H1 (cell line): ENCODE measurements around the gene PDZD8. TPM values are rescaled to one million over a fixed set of nuclear protein-coding genes. Genes with fewer than 3 reads are reported as not detected.
A peak's percentile ranks its signal among the peaks of the same experiment; 100 is the strongest.

Experiments
- CTCF ChIA-PET: fragments of 300-600 bp; sonication (Branson Sonifier 250); formaldehyde crosslinking; loops from one replicate; lab custom pipeline; 2021; ENCODE audit not compliant: partially characterized antibody; lab: Charles Lee
- POLR2A ChIA-PET: fragments of 300-600 bp; sonication (Branson Sonifier 250); formaldehyde crosslinking; loops from one replicate; lab custom pipeline; 2021; ENCODE audit warnings: inconsistent platforms; ENCODE audit not compliant: partially characterized antibody; lab: Charles Lee
- DNase-seq, 2 experiments: peaks; one replicate each; pipeline versions ENCODE4 v3.0.0 to v3.0.0-alpha.2; 2010 to 2022; ENCODE audit warnings: low spot score in 2 of 2, low read depth in 1 of 2, mixed read lengths in 1 of 2
- FAIRE-seq: peaks from 2 replicates; lab custom pipeline; 2011; peaks lifted over from hg19 to GRCh38; lab: Jason Lieb, UNC
- H2AFZ ChIP-seq: 2 replicates; pipeline ENCODE4 v1.8.1; 2012; ENCODE audit warnings: low read length, inconsistent platforms
- H2AK5ac ChIP-seq: 2 replicates; pipeline ENCODE4 v1.6.1; 2013; ENCODE audit warnings: low read depth, low read length
- H2BK120ac ChIP-seq: replicated peaks from 2 replicates; pipeline ENCODE3; 2013; ENCODE audit warnings: low read depth, low read length, inconsistent platforms
- H2BK12ac ChIP-seq: 2 replicates; pipeline ENCODE4 v1.6.1; 2013; ENCODE audit warnings: low read depth, low read length
- H2BK15ac ChIP-seq: 2 replicates; pipeline ENCODE4 v1.6.1; 2013; ENCODE audit warnings: low read length
- H2BK20ac ChIP-seq: 2 replicates; pipeline ENCODE4 v1.6.1; 2013; ENCODE audit warnings: low read length
- H2BK5ac ChIP-seq: 2 replicates; pipeline ENCODE4 v1.6.1; 2013; ENCODE audit warnings: low read depth, low read length
- H3K14ac ChIP-seq: 2 replicates; pipeline ENCODE4 v1.6.1; 2013; ENCODE audit warnings: inconsistent platforms; ENCODE audit not compliant: insufficient read length
- H3K18ac ChIP-seq: 2 replicates; pipeline ENCODE4 v1.6.1; 2013; ENCODE audit warnings: low read length; ENCODE audit errors: extremely low read depth
- H3K23ac ChIP-seq: 2 replicates; pipeline ENCODE4 v1.6.1; 2013; ENCODE audit warnings: inconsistent platforms; ENCODE audit not compliant: insufficient read length
- H3K23me2 ChIP-seq: 2 replicates; pipeline ENCODE4 v1.6.1; 2013; ENCODE audit warnings: low read depth, low read length
- H3K27ac ChIP-seq: 2 replicates; pipeline ENCODE4 v1.6.1; 2011; ENCODE audit warnings: low read depth, low read length, inconsistent platforms
- H3K27me3 ChIP-seq, 4 experiments: replicated peaks in 1 of 4; 1 replicate in 1 of 4; 2 replicates in 3 of 4; pipeline versions ENCODE4 v1.6.1 to v1.8.1; 2011 to 2013; ENCODE audit warnings: low read length in 3 of 4, mild to moderate bottlenecking in 3 of 4, inconsistent platforms in 2 of 4, mixed read lengths in 2 of 4, moderate library complexity in 1 of 4; ENCODE audit not compliant: control insufficient read depth in 3 of 4, insufficient read depth in 3 of 4; ENCODE audit errors: extremely low read depth in 1 of 4
- H3K36me3 ChIP-seq, 4 experiments: 2 replicates each; pipeline versions ENCODE4 v1.6.1 to v1.8.1; 2011 to 2013; ENCODE audit warnings: mild to moderate bottlenecking in 4 of 4, low read length in 3 of 4, moderate library complexity in 2 of 4, control low read depth in 1 of 4, inconsistent platforms in 1 of 4; ENCODE audit not compliant: insufficient read depth in 4 of 4, control insufficient read depth in 2 of 4
- H3K4ac ChIP-seq: replicated peaks from 2 replicates; pipeline ENCODE3; 2013; ENCODE audit warnings: low read length, low read depth, mixed read lengths, inconsistent platforms; ENCODE audit not compliant: insufficient read length
- H3K4me1 ChIP-seq, 4 experiments: replicated peaks in 1 of 4; 1 replicate in 1 of 4; 2 replicates in 3 of 4; pipeline versions ENCODE4 v1.6.1 to v1.8.1; 2011 to 2013; ENCODE audit warnings: low read length in 3 of 4, inconsistent platforms in 2 of 4, mixed read lengths in 1 of 4; ENCODE audit not compliant: insufficient read depth in 4 of 4, control insufficient read depth in 3 of 4
- H3K4me2 ChIP-seq, 2 experiments: 2 replicates each; pipeline versions ENCODE4 v1.6.1 to v1.8.1; 2011 to 2013; ENCODE audit warnings: low read depth in 2 of 2, low read length in 2 of 2, control low read depth in 1 of 2, inconsistent platforms in 1 of 2, mild to moderate bottlenecking in 1 of 2; ENCODE audit not compliant: insufficient read depth in 1 of 2
- H3K4me3 ChIP-seq, 4 experiments: fragments of 200-600, 300-600 bp in 1 of 4; sonication (generic), shearing (Covaris generic), sonication (Bioruptor Twin) in 1 of 4; 2 replicates each; pipeline versions ENCODE4 v1.5.1 to v1.8.1; 2011 to 2016; ENCODE audit warnings: low read length in 4 of 4, low read depth in 3 of 4, control low read depth in 2 of 4, inconsistent platforms in 2 of 4, mild to moderate bottlenecking in 2 of 4, mixed read lengths in 1 of 4, moderate library complexity in 1 of 4; ENCODE audit not compliant: insufficient read depth in 2 of 4; ENCODE audit errors: extremely low read depth in 1 of 4
- H3K56ac ChIP-seq: replicated peaks from 2 replicates; pipeline ENCODE3; 2013; ENCODE audit warnings: low read depth, mild to moderate bottlenecking, mixed read lengths, low read length, inconsistent platforms; ENCODE audit not compliant: insufficient read length
- H3K79me1 ChIP-seq: 2 replicates; pipeline ENCODE4 v1.6.1; 2013; ENCODE audit warnings: low read depth, low read length, control low read depth
- H3K79me2 ChIP-seq, 2 experiments: 2 replicates each; pipeline versions ENCODE4 v1.6.1 to v1.8.1; 2012 to 2013; ENCODE audit warnings: low read length in 2 of 2, mild to moderate bottlenecking in 2 of 2, inconsistent platforms in 1 of 2; ENCODE audit not compliant: insufficient read depth in 2 of 2, control insufficient read depth in 1 of 2
- H3K9ac ChIP-seq, 4 experiments: replicated peaks in 1 of 4; 1 replicate in 1 of 4; 2 replicates in 3 of 4; pipeline versions ENCODE4 v1.6.1 to v1.8.1; 2011 to 2013; ENCODE audit warnings: low read depth in 3 of 4, low read length in 3 of 4, control low read depth in 2 of 4, mild to moderate bottlenecking in 2 of 4, moderate library complexity in 2 of 4, inconsistent platforms in 1 of 4; ENCODE audit errors: extremely low read depth in 1 of 4
- H3K9me3 ChIP-seq, 2 experiments: 2 replicates each; pipeline versions ENCODE4 v1.6.1 to v1.8.1; 2012 to 2013; ENCODE audit warnings: mild to moderate bottlenecking in 2 of 2, moderate library complexity in 2 of 2, control low read depth in 1 of 2, inconsistent platforms in 1 of 2, low read depth in 1 of 2, low read length in 1 of 2, mixed read lengths in 1 of 2; ENCODE audit not compliant: insufficient read depth in 2 of 2
- H4K20me1 ChIP-seq, 2 experiments: replicated peaks in 1 of 2; 2 replicates each; pipeline versions ENCODE3 to v1.8.1; 2011 to 2013; ENCODE audit warnings: inconsistent platforms in 2 of 2, low read length in 2 of 2, mild to moderate bottlenecking in 1 of 2; ENCODE audit not compliant: insufficient read depth in 2 of 2, control insufficient read depth in 1 of 2
- H4K5ac ChIP-seq: 2 replicates; pipeline ENCODE4 v1.6.1; 2013; ENCODE audit warnings: low read length, low read depth, mixed read lengths, inconsistent platforms; ENCODE audit not compliant: insufficient read length
- H4K8ac ChIP-seq: 2 replicates; pipeline ENCODE4 v1.8.0; 2013; ENCODE audit warnings: mild to moderate bottlenecking, moderate library complexity, low read length, inconsistent platforms; ENCODE audit not compliant: insufficient read depth; ENCODE audit errors: extremely low read depth
- H4K91ac ChIP-seq: replicated peaks from 2 replicates; pipeline ENCODE3; 2013; ENCODE audit warnings: low read length, mixed read lengths, inconsistent platforms; ENCODE audit not compliant: insufficient read length
- GABPA ChIP-seq: IDR thresholded peaks from 2 replicates; pipeline ENCODE4 v1.6.1; 2011; ENCODE audit warnings: mild to moderate bottlenecking, low read length, moderate library complexity, borderline replicate concordance; ENCODE audit not compliant: insufficient read depth
- TAF7 ChIP-seq: optimal IDR thresholded peaks from 2 replicates; pipeline ENCODE3; 2011; ENCODE audit warnings: low read depth, mild to moderate bottlenecking, inconsistent platforms, low read length, moderate library complexity, borderline replicate concordance
- TEAD4 ChIP-seq: IDR thresholded peaks from 2 replicates; pipeline ENCODE4 v1.6.1; 2012; ENCODE audit warnings: low read depth, low read length, inconsistent platforms, mixed read lengths
- YY1 ChIP-seq: IDR thresholded peaks from 2 replicates; pipeline ENCODE4 v1.6.1; 2011; ENCODE audit warnings: low read depth, mild to moderate bottlenecking, low read length
- WGBS, 2 experiments: shearing (Covaris generic) in 1 of 2; methylation state at CpG; one replicate each; pipeline versions ENCODE4 v1.1.6 to v1.1.7; 2013 to 2015; ENCODE audit warnings: low lambda C conversion rate in 2 of 2, mixed read lengths in 2 of 2, inconsistent platforms in 1 of 2, low coverage in 1 of 2, missing lambda C conversion rate in 1 of 2; ENCODE audit not compliant: insufficient replicate concordance in 2 of 2, insufficient coverage in 1 of 2, insufficient read length in 1 of 2; ENCODE audit errors: extremely low coverage in 1 of 2, missing lambda C conversion rate in 1 of 2; 5-methylcytosine and 5-hydroxymethylcytosine counted together
- polyA plus RNA-seq, 7 experiments: library from polyadenylated mRNA; depleted of rRNA in 3 of 7; stranded (reverse) in 5 of 7; unstranded in 2 of 7; fragments of >200 nt in 5 of 7; fragments of 200-250 nt in 2 of 7; gene quantifications; 1 replicate in 5 of 7; 2 replicates in 1 of 7; 4 replicates in 1 of 7; pipeline versions ENCODE4 v1.2.1 to v1.2.3, GENCODE V29; 2011 to 2013; ENCODE audit warnings: missing spikeins in 2 of 7, mixed read lengths in 2 of 7
- total RNA-seq: library from RNA; stranded (reverse); fragmentation: NEBNext Ultra II Directional; extraction: Animal tissue kit (Norgen Biotek cat#: 25700); gene quantifications from 2 replicates; pipeline ENCODE4 v1.2.1, GENCODE V29; 2021

PDZD8 gene
- total and polyA plus RNA-seq, 2 of the 8 experiments (the other 6 are each of a cell fraction or from before 2014, with no cell fraction given): 10.9 to 50.1 TPM

DNA sequence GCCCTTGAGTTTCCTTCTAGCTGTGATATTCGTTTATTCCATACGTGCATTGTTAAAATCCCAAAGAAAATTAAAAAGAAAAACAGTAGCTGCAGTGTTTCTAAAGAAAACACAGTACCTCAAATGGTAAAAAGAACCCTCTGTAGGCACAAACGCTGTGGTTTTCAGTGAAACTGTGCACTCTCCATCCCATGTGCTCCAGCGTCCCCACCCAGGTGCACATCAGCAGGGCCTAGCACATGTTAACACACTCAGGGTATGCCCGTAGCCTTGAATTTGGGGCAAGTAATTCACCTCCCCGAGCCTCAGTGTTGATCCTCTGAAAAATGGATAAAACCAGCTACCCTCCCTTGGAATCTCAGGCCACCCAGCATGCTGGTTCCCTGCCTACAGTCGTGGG lies 124.8 kb downstream of the PDZD8 start:
- H2BK20ac ChIP-seq: no peak overlapping the region
- H3K23me2 ChIP-seq: no peaks in the 10 kb centered on the region
- no peaks in the 10 kb centered on the region for H3K79me2 ChIP-seq
- no peak overlapping the region for H3K4ac ChIP-seq
- no peak overlapping the region for H2BK15ac ChIP-seq
- H4K5ac ChIP-seq: no peak overlapping the region
- no peak overlapping the region for H4K91ac ChIP-seq
- no peaks in the 10 kb centered on the region for H3K36me3 ChIP-seq
- FAIRE-seq: no peak
- no peak overlapping the region for H3K14ac ChIP-seq
- H3K27ac ChIP-seq: no peak overlapping the region
- H2BK12ac ChIP-seq: no peak overlapping the region
- H3K9me3 ChIP-seq: no peaks in the 10 kb centered on the region
- H3K79me1 ChIP-seq: no peaks in the 10 kb centered on the region
- H4K8ac ChIP-seq: no peak overlapping the region
- WGBS, 2 experiments: 55% methylated on average over 7 of the region's 7 CpGs; no CpG with 5 or more reads in 1 of the 2 experiments
- no peak for DNase-seq
- no peak overlapping the region for H3K4me3 ChIP-seq
- ChIA-PET CTCF (interaction anchor here (1.0 to 1.8 kb wide), 4 partner anchors 13 to 69 kb away, joined by 3 to 11 read pairs (median 4); no protein-coding TSS in a partner anchor), POLR2A (no interaction called here)
- H3K4me1 ChIP-seq: peaks cover 0 to 7% (median 1%) of the 10 kb centered on the region in 4 experiments; a peak in 4 of 7 replicates
- H2AK5ac ChIP-seq: no peak overlapping the region
- H4K20me1 ChIP-seq: no peaks in the 10 kb centered on the region
- no peak overlapping the region for H2BK120ac ChIP-seq
- no peak overlapping the region for H2AFZ ChIP-seq
- H2BK5ac ChIP-seq: no peak overlapping the region
- no peaks in the 10 kb centered on the region for H3K27me3 ChIP-seq
- no peak overlapping the region for H3K23ac ChIP-seq
- no peak overlapping the region for H3K18ac ChIP-seq
- TF ChIP-seq TAF7: no peak
- 0 out of 2 replicates have a peak, but pooled peaks have one; percentile 37 for TF ChIP-seq TEAD4
- TF ChIP-seq GABPA: no peak
- no peak for TF ChIP-seq YY1
- H3K56ac ChIP-seq: no peak overlapping the region
- no peak overlapping the region for H3K4me2 ChIP-seq
- H3K9ac ChIP-seq: no peak overlapping the region
